GM19397 (cell line): ENCODE measurements around the gene HMBS.

Source experiments
- ATAC-seq: cut with Tn5 transposase; IDR thresholded peaks from one replicate; pipeline ENCODE4 v1.9.1; 2021; ENCODE audit warnings: mild to moderate bottlenecking, moderate library complexity; ENCODE audit not compliant: unreplicated experiment

The HMBS gene

DNA sequence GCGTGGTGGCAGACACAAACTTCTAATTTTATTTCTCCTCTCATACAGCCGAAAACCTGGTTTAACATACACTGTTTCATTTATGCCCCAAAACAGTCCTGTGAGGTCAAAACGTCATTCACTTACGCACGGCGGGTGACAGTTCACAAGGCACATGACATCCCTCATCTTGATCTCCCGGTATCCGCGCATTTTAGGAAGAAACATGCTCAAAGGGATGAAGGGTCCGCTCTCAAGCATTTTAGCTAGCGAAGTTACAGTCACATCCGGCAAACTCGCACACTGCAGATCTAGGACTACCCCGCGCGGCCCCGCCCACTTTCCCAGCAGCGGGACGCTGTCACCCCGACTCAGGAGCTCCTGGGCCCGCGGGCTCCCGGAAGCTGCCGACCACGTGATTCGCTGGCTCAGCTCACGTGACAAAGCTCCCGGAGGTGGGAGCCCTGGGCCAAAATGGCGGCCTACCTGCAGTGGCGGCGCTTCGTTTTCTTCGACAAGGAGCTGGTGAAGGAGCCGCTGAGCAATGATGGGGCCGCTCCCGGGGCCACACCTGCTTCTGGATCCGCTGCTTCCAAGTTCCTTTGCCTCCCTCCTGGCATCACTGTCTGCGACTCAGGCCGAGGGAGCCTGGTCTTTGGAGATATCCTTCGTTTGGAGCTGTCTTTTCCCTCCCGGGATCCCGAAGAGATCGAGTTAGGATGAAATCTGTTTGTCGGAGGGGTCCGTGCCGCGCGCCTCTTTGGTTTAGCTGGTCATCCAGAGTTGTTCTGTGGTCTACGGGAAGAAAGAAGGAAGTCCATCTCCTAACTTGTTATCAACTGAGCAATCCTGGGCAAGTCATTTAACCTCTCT lies 17.1 kb upstream of the HMBS start, which contains the start of gene VPS11:
Gene VPS11, plus strand, starts transcription at position 448 of the 852 bp plus-strand sequence. Its CDS starts 6 bp downstream, at position 454.
- ATAC-seq: peak; percentile 92

DNA sequence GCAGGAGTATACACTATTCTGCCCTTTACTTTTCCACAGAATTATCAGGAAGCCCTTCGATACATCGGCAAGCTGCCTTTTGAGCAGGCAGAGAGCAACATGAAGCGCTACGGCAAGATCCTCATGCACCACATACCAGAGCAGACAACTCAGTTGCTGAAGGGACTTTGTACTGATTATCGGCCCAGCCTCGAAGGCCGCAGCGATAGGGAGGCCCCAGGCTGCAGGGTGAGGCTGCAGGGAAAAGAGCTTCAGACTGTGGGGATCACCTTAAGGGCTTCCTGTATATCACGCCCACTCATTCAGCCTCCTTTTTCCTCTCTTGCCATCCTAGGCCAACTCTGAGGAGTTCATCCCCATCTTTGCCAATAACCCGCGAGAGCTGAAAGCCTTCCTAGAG lies 6.8 kb upstream of the HMBS start:
- ATAC-seq: no peak

DNA sequence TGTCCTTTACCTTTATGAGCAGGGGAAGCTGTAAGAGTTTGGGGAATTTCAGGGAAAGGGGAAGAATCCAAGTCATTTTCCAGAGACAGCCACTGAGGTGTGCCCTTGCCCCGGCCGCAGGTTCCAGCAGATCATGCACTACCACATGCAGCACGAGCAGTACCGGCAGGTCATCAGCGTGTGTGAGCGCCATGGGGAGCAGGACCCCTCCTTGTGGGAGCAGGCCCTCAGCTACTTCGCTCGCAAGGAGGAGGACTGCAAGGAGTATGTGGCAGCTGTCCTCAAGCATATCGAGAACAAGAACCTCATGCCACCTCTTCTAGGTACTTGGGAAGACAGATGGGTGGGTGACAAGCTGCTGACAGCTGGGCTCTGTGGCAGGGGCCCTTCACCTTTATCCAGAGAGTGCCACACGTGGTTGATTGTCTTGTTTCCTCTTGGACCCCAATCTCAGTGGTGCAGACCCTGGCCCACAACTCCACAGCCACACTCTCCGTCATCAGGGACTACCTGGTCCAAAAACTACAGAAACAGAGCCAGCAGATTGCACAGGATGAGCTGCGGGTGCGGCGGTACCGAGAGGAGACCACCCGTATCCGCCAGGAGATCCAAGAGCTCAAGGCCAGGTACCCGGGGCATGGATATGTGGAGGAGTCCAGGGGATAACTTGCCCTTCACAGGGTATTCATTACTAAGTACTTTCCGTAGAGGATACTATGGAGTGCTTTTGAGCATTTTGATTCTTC lies 5.8 kb upstream of the HMBS start:
- no peak for ATAC-seq

DNA sequence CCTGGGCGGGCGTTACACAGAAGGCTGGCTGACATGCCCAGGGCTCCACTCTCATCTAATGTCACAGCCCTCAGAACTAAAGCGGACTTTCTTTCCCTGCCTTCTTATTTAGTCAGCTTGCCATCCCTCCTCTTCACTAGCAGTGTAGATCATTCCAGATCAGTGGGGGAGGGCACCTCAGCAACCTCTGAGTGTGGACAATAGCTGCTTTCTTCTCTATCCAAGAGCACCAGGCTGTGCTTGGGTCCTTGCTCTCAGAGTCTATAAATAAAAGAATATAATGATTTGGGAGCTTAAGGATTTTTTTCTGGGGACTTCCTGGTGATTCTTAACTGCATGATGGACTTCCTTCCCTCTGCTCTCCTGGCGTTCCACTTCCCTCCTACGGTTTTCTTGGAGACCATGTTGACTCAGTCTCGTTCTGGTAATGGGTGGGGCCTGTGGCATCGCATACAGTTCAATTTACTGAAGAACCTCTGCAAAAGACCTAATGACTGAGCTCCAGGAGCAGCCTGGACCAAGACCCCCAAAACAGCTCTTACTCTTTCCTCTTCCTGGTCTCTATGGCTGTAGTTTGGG lies 2.9 kb upstream of the HMBS start:
- no peak for ATAC-seq

DNA sequence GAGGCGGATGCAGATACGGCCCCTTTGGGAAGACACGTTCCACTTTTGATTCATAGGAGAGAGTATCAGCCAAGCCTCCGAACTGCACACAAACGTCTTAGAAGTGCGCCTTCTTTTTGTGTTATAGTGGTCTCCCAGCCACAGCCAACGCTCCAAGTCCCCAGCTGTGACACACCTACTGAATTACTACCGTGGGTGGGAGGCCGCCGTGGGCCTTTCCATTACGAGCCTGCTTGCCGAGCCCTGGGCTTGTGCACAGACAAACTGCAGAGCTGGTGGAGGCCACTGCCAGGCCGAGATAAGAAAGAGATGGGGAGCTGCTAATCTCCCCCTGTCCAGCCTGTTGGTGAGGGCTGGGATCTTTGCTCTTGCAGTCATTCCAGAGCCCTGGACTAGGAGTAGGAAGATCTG lies 761 bp downstream of the HMBS start:
- ATAC-seq: peak; percentile 12

DNA sequence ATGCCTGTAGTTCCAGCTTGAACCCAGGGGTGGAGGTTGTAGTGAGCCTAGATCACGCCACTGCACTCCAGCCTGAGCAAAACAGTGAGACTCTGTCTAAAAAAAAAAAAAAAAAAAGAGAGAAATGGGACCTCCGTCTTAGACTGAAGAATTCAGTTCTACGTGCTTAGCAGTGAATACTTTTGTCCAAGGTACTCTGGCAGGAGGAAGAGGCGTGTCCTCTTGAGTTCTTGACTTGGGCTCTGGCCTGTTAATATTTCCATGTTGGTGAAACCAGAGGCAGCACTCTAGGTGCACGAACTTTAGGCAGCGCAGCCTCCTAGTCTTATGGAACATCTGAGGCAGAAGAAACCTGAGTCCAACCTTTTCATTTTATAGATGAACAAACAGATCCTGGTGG lies 2.4 kb downstream of the HMBS start:
- no peak for ATAC-seq

DNA sequence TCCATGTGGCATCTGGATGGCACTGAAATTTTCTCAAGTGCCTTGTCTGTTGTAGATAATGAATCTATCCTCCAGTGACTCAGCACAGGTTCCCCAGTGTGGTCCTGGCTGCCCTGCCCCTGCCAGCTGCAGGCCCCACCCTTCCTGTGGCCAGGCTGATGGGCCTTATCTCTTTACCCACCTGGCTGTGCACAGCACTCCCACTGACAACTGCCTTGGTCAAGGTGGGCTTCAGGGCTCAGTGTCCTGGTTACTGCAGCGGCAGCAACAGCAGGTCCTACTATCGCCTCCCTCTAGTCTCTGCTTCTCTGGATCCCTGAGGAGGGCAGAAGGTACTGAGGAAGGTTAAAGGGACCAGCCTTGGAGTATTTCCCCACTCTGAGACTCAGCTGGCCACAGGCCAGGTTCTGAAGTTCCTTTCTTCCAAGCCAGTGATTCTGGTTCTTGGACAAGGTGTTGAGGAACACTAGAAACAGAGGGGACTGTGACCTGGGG lies 3.1 kb downstream of the HMBS start:
- ATAC-seq: no peak

DNA sequence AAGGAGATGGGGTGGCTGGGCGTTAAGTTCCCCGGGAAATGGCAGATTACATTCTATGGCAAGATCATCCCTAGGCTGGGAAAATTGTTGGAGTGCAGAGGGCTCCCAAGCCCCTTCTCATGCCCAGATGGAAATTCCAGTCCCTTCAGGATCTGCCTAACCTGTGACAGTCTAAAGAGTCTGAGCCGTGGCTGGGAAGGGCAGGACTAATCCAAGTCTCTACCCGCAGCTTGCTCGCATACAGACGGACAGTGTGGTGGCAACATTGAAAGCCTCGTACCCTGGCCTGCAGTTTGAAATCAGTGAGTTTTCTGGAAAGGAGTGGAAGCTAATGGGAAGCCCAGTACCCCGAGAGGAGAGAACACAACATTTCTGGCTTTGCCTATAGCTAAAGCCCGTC lies 3.7 kb downstream of the HMBS start:
- ATAC-seq: no peak

DNA sequence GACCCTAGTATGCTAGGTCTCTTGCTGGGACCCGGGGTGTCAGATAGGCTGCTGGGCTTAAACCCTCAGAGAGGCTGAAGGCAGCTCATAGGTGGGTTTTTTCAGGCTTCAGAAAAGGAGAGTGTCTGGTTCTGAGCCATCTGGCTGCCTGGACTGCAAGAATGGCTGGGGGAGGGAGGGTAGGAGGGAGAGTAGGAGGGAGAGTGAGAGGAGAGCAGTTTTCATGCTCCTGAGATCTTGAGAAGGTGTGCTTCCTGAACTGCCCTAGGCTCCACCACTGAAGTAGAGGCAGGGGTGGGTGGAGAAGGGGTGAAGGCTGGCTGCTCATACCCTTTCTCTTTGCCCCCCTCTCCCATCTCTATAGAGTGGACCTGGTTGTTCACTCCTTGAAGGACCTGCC lies 4.6 kb downstream of the HMBS start:
- ATAC-seq: no peak

DNA sequence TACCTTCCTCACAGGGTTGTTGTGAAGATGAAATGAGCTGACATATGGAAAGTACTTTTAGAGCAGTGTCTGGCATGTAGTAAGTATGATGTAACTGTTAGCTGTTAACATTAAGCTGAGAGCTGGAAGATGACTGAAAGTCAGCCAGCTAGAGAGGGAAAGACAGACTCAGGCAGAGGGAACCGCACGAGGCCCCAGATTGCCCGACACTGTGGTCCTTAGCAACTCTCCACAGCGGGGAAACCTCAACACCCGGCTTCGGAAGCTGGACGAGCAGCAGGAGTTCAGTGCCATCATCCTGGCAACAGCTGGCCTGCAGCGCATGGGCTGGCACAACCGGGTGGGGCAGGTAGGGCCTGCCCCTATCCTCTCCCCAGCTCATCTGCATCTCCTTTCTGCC lies 6.5 kb downstream of the HMBS start:
- no peak for ATAC-seq

DNA sequence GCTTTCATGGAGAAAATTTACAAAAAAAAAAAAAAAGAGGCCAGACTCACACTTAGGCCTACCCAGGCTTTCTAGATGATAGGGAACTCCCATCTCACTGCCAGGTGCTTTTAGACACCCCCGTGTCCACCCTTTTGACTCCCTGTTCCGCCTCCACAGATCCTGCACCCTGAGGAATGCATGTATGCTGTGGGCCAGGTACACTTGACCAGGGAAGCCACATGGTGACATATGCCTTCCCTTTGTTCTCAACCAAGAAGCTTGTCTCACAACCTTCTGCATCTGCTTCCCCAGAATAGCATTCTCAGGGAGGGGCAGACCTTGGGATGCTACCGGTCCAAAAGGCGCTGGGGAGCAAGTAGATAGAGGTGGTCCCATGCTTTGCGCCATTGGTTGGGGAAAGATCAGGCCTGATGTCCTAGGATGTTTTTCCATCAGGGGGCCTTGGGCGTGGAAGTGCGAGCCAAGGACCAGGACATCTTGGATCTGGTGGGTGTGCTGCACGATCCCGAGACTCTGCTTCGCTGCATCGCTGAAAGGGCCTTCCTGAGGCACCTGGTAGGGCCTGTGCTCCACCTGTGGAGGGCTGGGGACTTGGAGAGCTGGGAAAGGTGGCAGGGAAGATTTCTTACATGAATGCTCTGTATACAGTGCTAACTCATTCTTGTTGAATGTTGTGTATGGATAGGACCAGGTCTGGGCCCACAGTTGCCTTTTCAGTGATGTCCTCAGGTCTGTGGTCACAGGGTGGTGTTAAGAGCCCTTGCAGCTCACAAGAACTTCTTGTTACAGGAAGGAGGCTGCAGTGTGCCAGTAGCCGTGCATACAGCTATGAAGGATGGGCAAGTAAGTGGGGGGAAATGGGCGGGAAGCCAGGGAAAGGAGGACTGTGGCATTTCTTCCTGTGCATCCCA lies 7.5 kb downstream of the HMBS start:
- ATAC-seq: no peak

DNA sequence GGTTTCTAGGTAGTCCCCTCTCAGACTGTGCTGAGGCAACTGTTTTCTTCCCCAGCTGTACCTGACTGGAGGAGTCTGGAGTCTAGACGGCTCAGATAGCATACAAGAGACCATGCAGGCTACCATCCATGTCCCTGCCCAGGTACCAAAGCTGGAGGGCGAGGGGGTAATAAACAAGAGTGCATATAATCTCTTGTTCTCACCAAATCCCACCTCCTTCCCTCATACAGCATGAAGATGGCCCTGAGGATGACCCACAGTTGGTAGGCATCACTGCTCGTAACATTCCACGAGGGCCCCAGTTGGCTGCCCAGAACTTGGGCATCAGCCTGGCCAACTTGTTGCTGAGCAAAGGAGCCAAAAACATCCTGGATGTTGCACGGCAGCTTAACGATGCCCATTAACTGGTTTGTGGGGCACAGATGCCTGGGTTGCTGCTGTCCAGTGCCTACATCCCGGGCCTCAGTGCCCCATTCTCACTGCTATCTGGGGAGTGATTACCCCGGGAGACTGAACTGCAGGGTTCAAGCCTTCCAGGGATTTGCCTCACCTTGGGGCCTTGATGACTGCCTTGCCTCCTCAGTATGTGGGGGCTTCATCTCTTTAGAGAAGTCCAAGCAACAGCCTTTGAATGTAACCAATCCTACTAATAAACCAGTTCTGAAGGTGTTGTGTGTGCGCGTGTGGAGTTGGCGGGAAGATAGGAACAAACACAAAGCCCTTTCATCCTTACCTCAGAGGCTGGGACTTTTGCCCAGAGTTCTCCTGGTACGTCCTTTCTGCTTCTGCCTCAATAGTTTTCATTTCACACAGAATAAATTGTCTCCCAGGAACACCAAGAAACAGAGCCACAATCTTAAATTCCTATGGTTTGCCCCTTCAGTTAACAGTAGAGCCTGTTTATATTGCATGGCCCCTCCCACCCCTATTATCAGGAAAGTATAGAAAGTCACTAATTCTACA lies 8.5 kb downstream of the HMBS start:
- ATAC-seq: no peak

DNA sequence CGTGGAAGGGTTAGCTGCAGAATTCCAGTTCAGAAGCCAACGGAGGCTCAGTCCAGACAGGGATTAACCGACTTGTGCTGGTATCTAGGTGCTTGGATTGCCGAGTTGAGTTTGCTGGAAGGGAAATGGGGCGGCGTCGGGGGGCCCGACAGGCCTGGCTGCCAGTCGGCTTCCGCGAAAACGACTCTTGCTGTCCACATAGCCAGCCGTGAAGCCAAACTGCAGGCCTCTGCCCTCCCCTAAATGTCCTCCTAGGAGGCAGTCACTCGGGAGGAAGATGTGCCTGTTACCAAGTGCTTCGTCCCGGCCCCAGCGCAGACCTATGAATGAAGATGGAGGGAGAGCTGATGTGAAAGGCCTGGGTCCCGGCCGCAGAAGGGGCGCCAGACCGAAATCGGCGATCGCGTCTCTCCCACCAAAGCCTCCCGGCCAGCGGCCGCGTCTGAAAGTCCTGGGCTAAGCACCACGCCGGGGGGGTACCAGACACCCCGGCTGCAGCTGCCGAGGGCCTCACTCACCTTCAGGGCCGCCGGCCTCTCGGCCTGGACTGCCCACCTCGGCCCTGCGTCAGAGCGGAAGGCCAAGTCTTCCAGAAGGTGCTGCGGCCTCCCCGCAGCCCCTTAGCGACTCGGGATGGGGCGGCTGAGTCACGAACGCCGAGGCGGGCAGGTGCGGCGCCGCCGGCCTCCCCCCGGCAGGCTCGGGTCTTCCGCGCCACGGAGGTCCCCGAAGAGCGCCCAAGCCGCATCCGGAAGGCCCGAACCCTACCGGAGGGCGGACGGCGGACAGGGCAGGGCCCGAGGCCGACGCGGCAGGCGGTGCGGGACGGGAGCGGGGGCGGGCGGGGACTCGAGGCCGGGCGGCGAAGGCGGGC lies 9.5 kb downstream of the HMBS start:
- peak; percentile 5 for ATAC-seq

DNA sequence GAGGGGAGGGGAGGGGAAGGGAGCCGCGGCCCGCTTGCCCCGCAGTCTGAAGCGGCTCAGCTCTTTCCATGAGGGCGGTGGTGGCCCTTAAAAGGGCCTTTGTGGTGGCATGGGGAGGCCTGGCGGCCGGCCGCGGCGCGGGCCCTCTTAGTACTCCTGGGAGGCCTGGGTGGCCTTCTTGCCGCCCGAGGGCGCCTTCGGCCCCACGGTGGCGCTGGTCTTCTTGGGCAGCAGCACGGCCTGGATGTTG lies 10.1 kb downstream of the HMBS start:
- peak; percentile 41 for ATAC-seq

DNA sequence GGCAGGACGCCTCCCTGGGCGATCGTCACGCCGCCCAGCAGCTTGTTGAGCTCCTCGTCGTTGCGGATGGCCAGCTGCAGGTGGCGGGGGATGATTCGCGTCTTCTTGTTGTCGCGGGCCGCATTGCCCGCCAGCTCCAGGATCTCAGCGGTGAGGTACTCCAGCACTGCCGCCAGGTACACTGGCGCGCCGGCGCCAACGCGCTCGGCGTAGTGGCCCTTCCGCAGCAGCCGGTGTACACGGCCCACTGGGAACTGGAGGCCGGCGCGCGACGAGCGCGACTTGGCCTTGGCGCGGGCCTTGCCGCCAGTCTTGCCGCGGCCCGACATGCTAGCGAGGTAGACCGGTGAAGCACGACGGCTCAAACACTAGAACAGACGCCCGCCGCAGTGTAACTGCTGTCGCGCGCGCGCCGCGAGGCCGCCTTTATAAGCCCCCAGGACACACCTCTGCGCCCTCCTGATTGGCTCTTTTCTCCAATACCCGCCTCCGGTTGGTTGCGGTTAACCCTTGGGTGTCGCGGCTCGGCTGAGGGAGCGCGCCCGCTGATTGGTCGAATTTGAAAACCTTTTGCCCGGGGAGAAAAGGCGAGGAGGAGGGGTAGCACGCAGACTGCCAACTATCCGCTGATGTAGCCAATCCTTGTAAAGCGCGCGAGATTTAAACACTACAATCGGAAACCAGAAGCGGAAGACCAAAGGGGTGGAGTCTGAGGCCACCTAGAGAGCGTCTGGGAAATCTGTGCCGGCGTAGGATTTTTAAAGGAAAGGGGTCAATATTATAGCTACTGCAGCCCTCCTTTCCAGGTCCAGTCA lies 10.6 kb downstream of the HMBS start:
- ATAC-seq: peak; percentile 76

DNA sequence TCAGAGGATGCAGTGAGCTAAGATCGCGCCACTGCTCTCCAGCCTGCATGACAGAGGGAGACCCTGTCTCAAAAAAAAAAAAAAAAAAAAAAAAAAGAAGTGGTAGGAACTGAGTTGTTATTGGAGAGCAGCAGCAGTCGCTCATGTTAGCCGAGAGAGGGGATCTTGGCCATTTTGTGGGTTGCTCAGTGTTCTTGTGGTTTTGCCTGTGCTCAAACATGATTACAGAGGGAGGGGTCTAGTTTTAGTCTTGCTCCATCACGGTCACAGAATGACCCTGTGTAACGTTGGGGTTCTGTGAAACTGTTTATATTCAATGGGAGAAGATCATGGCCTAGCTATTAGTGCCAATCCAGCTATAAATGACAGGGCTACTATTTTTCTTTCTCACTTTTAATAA lies 15.0 kb downstream of the HMBS start:
- ATAC-seq: no peak

DNA sequence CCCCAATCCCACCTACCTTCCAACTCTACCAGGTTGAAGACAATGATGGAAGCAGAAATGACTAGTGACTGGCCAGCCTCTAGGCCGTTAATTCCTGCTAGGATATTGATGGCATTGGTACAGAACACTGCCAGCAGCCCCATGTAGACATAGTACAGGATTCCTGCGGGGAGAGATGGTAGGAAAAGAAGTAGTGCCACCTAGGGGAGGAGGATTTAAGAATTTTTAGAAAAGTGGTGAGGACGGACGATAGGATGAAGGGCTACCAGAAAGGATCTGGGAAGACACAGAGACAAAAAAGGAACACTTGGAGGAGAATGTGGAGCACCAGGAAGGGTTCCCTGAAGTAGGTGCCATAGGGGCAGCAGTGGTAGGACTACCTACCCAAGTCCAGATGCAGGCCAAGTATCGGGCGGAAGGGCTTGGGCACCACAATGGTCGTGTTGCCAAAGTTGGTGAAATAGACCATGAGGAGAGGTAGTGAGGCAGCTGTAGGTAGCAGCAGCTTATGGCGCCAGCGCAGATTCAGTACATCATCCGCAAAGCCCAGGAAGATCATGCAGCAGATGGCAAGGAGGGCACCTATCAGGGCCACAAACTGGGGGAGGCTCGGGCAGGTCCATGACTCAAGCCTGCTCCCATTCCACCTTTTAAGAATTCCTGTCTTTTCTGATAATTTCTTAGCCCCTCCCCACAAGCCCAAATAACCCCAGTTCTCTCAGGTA lies 15.7 kb downstream of the HMBS start:
- no peak for ATAC-seq
